Pancreas (tissue), 10 donors: Measurements from ENCODE around the gene KLF4. TPM values are rescaled to one million over a fixed set of nuclear protein-coding genes. Genes with fewer than 3 reads are reported as not detected.
A peak's percentile ranks its signal among the peaks of the same experiment; 100 is the strongest.

Experiments used
- ATAC-seq, 4 donors: fragments of 200-7000 bp; cut with Tn5 transposase; one replicate each; pipeline versions ENCODE4 v1.8.0 to v1.9.1; 2020; ENCODE audit warnings: mild to moderate bottlenecking in 4 of 4, moderate library complexity in 4 of 4
- DNase-seq, 6 donors: peaks; one replicate each; pipeline ENCODE4 v3.0.0-alpha.2; 2020
- FAIRE-seq: peaks from 2 replicates; lab custom pipeline; 2012; peaks lifted over from hg19 to GRCh38; lab: Jason Lieb, UNC
- H3K27ac ChIP-seq, 4 donors: fragments of 200-600 bp; sonication (generic); 1 replicate in 3 of 4; 2 replicates in 1 of 4; pipeline versions ENCODE4 v1.5.0 to v1.8.0; 2020
- H3K27me3 ChIP-seq, 4 donors: fragments of 200-600 bp; one replicate each; pipeline ENCODE4 v1.8.0; 2021
- H3K36me3 ChIP-seq, 3 donors: fragments of 200-600 bp; sonication (generic) in 1 of 3; one replicate each; pipeline versions ENCODE4 v1.5.0 to v1.8.0; 2020 to 2021
- H3K4me1 ChIP-seq, 3 donors: fragments of 200-600 bp; one replicate each; pipeline ENCODE4 v1.8.0; 2021
- H3K4me3 ChIP-seq, 4 donors: fragments of 200-600 bp; sonication (generic) in 2 of 4; one replicate each; pipeline versions ENCODE4 v1.5.0 to v1.8.0; 2020 to 2021
- H3K9me3 ChIP-seq, 4 donors: fragments of 200-600 bp; one replicate each; pipeline ENCODE4 v1.8.0; 2021
- CTCF ChIP-seq, 4 donors: fragments of 200-600 bp; sonication (generic) in 3 of 4; IDR thresholded peaks; one replicate each; pipeline versions ENCODE4 v1.5.0 to v1.8.0; 2021; ENCODE audit warnings: antibody characterized with exemption in 4 of 4
- WGBS, 2 donors: extraction: QIAGEN DNeasy Blood & Tissue Kit; methylation state at CpG; one replicate each; pipeline ENCODE4 v1.1.7; 2013; 5-methylcytosine and 5-hydroxymethylcytosine counted together
- intact Hi-C, 3 donors: fragments of 100-400 bp; cut with DNase I; formaldehyde crosslinking; loops; one replicate each; pipeline versions ENCODE4 v1.11.1 to v1.14.2; 2022
- polyA plus RNA-seq, 2 donors: library from polyadenylated mRNA; stranded (reverse); fragments of 200-250 nt; gene quantifications; one replicate each; pipeline ENCODE4 v1.2.3, GENCODE V29; 2013
- total RNA-seq, 6 donors: library from RNA; stranded (reverse); fragmentation: NEBNext Ultra II Directional in 4 of 6; extraction: Animal tissue kit (Norgen Biotek cat#: 25700) in 4 of 6; gene quantifications; one replicate each; pipeline versions ENCODE4 v1.2.1 to v1.2.4, GENCODE V29; 2021 to 2023
- donor health status: healthy with polysubstance abuse.
- donor health status: DM: no; HTN: no; CAD: no; lungs with moderate emphysema.
- donor health status: DM: no; HTN: no; CAD: no.
- donor health status: control.
- donor health status: control.
- donor health status: Bipolar disorder and iron deficiency.
- donor health status: DM: yes; HTN: yes; CAD: no.
- donor health status: DM: no; HTN: no; CAD: no.
- donor health status: DM: no; HTN: no; CAD: no.
- donor health status: DM: yes; HTN: yes; CAD: no.

Gene KLF4
- 1 to 10 TPM; 3.2 to 9.9 (median 5.6) TPM for total RNA-seq
- polyA plus RNA-seq: 1 to 10 TPM; 5.5 to 8.0 TPM

DNA sequence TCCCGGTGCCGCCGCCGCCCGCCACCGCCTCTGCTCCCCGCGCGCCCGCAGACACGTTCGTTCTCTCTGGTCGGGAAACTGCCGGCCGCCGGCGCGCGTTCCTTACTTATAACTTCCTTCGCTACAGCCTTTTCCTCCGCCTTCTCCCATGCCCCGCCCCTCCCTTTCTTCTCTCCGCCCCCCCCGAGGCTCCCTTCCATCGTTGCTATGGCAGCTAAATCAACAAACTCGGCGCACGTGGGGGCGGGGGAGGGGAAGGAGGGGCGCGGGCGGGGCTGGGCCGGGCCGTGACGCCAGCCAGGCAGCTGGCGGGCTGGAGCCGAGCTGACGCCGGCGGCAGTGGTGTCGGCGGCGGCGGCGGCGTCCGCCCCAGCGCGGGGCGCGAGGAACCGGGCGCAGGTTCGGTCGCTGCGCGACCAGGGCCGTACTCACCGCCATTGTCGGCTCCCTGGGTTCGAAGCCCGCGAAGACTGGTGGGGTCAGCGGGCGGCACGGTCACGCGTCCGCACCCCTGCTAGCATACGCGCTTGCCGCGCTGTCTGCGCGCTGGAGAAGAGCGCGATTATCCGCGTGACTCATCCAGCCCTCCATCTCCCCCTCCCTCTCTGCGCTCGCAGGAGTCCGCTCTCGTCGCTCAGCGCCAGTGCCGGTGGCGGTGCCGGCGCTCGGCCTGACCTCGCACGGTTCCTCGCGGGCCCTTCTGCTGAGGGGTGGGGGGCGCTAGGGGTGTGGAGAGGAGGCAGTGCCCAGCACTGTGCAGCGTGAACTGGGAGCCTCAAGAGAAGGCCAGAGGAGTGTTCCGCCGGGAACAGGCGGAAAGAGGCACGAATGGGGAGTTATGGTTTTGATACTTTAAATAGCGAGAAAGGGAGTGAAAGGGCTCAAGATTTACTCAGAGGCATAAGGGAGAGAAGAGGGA, at the start of gene KLF4:
KLF4 (minus strand) TSS at position 83 of the 919 bp plus-strand sequence. CDS start 597 bp downstream, outside the sequence.
- no peaks in the 10 kb centered on the region for H3K36me3 ChIP-seq
- DNase-seq: peak; percentile 86 to 93 (median 92)
- peaks cover 9 to 14% (median 12%) of the 10 kb centered on the region in 3 donors for H3K4me1 ChIP-seq
- WGBS, 2 donors: 0 to 1% methylated on average over 40 to 99 of the region's 101 CpGs
- peak within 1 kb of the TSS; percentile 26 to 70 (median 58) for H3K27ac ChIP-seq
- no peak for TF ChIP-seq CTCF (IDR thresholded peaks at IDR 0.05)
- peak within 1 kb of the TSS; percentile 55 to 65 (median 56) for H3K4me3 ChIP-seq
- peak; percentile 77 to 87 (median 84) for ATAC-seq
- FAIRE-seq: no peak
- no peaks in the 10 kb centered on the region for H3K9me3 ChIP-seq
- intact Hi-C loops: loop anchor here in 1 of 3 donors (5.0 kb wide), 1 partner anchor 782 kb away; no protein-coding TSS in a partner anchor
- peaks cover 0 to 6% (median 0%) of the 10 kb centered on the region in 4 donors for H3K27me3 ChIP-seq

DNA sequence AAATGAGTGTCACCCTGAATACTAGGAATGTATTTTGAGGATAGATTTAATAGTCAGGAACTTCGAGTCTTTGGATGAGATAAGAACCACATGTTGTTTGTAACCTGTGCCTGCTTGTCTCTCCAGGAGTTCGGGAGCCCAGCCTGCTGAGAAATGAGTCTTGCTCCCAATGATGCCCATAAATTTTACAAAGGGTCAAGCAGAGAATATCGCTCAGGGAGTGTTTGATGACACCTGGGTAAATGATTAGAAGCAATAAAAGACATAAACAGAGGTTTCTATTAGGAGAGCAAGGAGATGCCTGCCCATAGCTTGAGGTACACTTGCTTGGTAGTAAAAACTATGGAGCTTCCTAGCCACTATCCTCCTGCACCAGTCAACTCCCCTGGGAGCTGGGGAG, 46.9 kb upstream of the KLF4 start:
- 55 to 57% methylated on average over 3 of the region's 3 CpGs for WGBS, 2 donors
- no peak for TF ChIP-seq CTCF (IDR thresholded peaks at IDR 0.05)
- Histone ChIP-seq H3K9me3 (no peaks in the 10 kb centered on the region), H3K27me3 (no peaks in the 10 kb centered on the region), H3K4me1 (no peaks in the 10 kb centered on the region), H3K4me3 (no peak overlapping the region), H3K36me3 (no peaks in the 10 kb centered on the region), H3K27ac (no peak overlapping the region)
- ATAC-seq: no peak
- intact Hi-C loops: no loop called here
- no peak for FAIRE-seq
- DNase-seq: no peak

DNA sequence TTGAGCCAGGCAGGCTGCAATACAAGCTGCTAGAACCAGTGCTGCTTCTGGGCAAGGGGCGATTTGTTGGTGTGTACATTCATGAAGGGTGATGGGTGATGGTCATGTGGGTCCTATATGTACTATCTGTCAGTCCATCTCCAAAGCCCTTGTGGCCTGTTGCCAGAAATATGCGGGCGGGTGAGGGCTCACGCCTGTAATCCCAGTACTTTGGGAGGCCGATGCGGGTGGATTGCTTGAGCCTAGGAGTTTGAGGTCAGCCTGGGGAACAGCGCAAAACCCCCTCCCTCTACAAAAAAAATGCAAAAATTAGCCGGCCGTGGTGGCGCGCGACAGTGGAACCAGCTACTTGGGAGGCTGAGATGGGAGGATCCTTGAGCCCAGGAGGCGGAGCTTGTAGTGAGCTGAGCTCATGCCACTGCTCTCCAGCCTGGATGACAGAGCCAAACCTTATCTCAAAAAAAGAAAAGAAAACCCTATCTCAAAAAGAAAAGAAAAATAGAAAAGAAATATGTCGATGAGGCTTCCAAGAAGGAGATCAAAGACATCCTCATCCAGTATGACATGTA, 45.0 kb upstream of the KLF4 start:
- no peaks in the 10 kb centered on the region for H3K9me3 ChIP-seq
- intact Hi-C loops: no loop called here
- H3K36me3 ChIP-seq: no peaks in the 10 kb centered on the region
- no peaks in the 10 kb centered on the region for H3K27me3 ChIP-seq
- TF ChIP-seq CTCF (IDR thresholded peaks at IDR 0.05): no peak
- H3K27ac ChIP-seq: no peak overlapping the region
- FAIRE-seq: no peak
- WGBS, 2 donors: 95 to 96% methylated on average over 14 of the region's 14 CpGs
- H3K4me1 ChIP-seq: no peaks in the 10 kb centered on the region
- no peak for DNase-seq
- H3K4me3 ChIP-seq: no peak overlapping the region
- ATAC-seq: no peak

DNA sequence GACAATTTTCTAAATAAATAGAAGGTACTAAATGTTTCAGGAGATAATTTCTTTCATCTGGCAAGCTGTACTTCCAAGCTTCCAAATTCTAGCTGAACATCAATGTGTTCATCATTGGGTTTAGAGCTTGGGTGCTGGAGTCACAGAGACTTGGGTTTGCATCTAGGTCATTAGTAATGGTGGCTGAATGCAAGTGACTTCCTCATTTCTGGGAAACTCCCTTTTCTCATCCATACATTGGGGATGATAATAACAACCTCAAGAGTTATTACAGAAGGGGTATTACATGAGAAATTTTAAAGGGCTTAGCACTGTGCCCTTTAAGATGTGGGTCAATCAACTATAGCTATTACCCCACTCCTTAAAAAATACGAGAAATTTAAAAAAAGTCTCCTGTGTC, 41.1 kb upstream of the KLF4 start:
- intact Hi-C loops: no loop called here
- Histone ChIP-seq H3K27me3 (no peaks in the 10 kb centered on the region), H3K4me3 (no peak overlapping the region), H3K36me3 (no peaks in the 10 kb centered on the region), H3K27ac (no peak overlapping the region), H3K4me1 (no peaks in the 10 kb centered on the region), H3K9me3 (no peaks in the 10 kb centered on the region)
- FAIRE-seq (no peak), DNase-seq (no peak), ATAC-seq (no peak)
- no peak for TF ChIP-seq CTCF (IDR thresholded peaks at IDR 0.05)
- WGBS, 2 donors: 56 to 78% methylated on average over 1 of the region's 1 CpG
